Gastrocnemius medialis (tissue), 4 donors: ENCODE data around the gene PDE4D. TPM values are rescaled to one million over a fixed set of nuclear protein-coding genes. Genes with fewer than 3 reads are reported as not detected.

Experiments used
- ATAC-seq, 2 donors: fragments of 150-250 bp; one replicate each; pipeline ENCODE4 v1.9.1; 2016
- DNase-seq, 2 donors: peaks; one replicate each; pipeline ENCODE4 v3.0.0-alpha.2; 2019
- H3K27ac ChIP-seq, 4 donors: fragments of 200-600 bp; sonication (generic); 1 replicate in 1 of 4; 2 replicates in 3 of 4; pipeline ENCODE4 v1.5.1; 2016 to 2018; ENCODE audit warnings: mild to moderate bottlenecking in 2 of 4, moderate library complexity in 1 of 4
- H3K27me3 ChIP-seq, 3 donors: fragments of 200-600 bp; sonication (generic) in 2 of 3; 1 replicate in 1 of 3; 2 replicates in 2 of 3; pipeline versions ENCODE4 v1.5.1 to v1.6.0; 2016 to 2019; ENCODE audit warnings: mild to moderate bottlenecking in 1 of 3, moderate library complexity in 1 of 3
- H3K36me3 ChIP-seq, 2 donors: fragments of 200-600 bp; sonication (generic) in 1 of 2; one replicate each; pipeline ENCODE4 v1.5.1; 2017 to 2018
- H3K4me1 ChIP-seq, 2 donors: fragments of 200-600 bp; sonication (generic) in 1 of 2; one replicate each; pipeline ENCODE4 v1.5.1; 2016 to 2017; ENCODE audit warnings: mild to moderate bottlenecking in 2 of 2
- H3K4me3 ChIP-seq, 4 donors: fragments of 200-600 bp; sonication (generic) in 3 of 4; 1 replicate in 1 of 4; 2 replicates in 3 of 4; pipeline ENCODE4 v1.5.1; 2016 to 2019; ENCODE audit warnings: mild to moderate bottlenecking in 2 of 4
- H3K9me3 ChIP-seq, 3 donors: fragments of 200-600 bp; sonication (generic) in 2 of 3; 1 replicate in 1 of 3; 2 replicates in 2 of 3; pipeline ENCODE4 v1.5.1; 2016 to 2019
- POLR2A ChIP-seq, 2 donors: fragments of 450-650 bp; IDR thresholded peaks; one replicate each; pipeline ENCODE4 v1.6.1; 2017; ENCODE audit warnings: antibody characterized with exemption in 2 of 2, mild to moderate bottlenecking in 2 of 2, moderate library complexity in 2 of 2
- in situ Hi-C, 4 donors: fragments of 200-750 bp; cut with MboI; loops; one replicate each; pipeline versions ENCODE4 v1.15.0 to v1.8.0; 2017; ENCODE audit warnings: low sequenced_read_pairs in 4 of 4
- intact Hi-C: fragments of 100-400 bp; cut with DNase I; formaldehyde crosslinking; loops from one replicate; pipeline ENCODE4 v1.15.1; 2023; ENCODE audit warnings: low total_unique reads
- total RNA-seq, 4 donors: library from RNA; depleted of rRNA; stranded (reverse); fragments of >200 nt; gene quantifications; one replicate each; pipeline versions ENCODE4 v1.1.0 to v1.2.3, GENCODE V29; 2016
- TF ChIP-seq, protein P1 (sequence below), 5 experiments: fragments of 450-650 bp in 3 of 5; fragments of 200-600 bp in 2 of 5; sonication (generic) in 2 of 5; IDR thresholded peaks in 4 of 5; conservative IDR thresholded peaks in 1 of 5; 1 replicate in 4 of 5; 2 replicates in 1 of 5; pipeline ENCODE4 v1.5.1; 2016 to 2019; ENCODE audit warnings: antibody characterized with exemption in 5 of 5, mild to moderate bottlenecking in 3 of 5, moderate library complexity in 3 of 5

The PDE4D gene
- total RNA-seq, 4 donors from 2014 or later, result 133 to 223 (median 185) TPM

DNA sequence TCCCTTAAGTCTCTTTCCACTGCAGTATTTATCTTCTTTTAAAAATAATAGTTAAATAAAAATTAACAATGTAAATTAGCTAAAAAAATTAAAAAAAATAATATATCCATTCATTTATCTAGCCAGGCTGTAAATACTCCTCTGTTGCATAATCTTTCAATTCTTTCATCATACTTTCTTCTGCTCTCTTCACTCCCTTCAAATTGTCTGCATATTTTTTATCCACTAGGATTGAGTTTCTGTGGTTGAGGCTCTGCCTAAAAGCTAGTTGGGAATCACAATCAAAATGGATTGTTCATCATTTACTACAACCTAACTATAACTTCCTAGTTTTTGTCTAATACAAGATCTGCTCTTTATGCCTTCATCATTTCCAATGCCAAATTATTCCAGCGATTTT, 182.2 kb downstream of the PDE4D start:
- Histone ChIP-seq H3K27me3 (no peaks in the 10 kb centered on the region), H3K36me3 (no peaks in the 10 kb centered on the region), H3K9me3 (no peaks in the 10 kb centered on the region), H3K27ac (no peak overlapping the region), H3K4me3 (no peak overlapping the region), H3K4me1 (no peaks in the 10 kb centered on the region)
- TF ChIP-seq, protein P1, sequence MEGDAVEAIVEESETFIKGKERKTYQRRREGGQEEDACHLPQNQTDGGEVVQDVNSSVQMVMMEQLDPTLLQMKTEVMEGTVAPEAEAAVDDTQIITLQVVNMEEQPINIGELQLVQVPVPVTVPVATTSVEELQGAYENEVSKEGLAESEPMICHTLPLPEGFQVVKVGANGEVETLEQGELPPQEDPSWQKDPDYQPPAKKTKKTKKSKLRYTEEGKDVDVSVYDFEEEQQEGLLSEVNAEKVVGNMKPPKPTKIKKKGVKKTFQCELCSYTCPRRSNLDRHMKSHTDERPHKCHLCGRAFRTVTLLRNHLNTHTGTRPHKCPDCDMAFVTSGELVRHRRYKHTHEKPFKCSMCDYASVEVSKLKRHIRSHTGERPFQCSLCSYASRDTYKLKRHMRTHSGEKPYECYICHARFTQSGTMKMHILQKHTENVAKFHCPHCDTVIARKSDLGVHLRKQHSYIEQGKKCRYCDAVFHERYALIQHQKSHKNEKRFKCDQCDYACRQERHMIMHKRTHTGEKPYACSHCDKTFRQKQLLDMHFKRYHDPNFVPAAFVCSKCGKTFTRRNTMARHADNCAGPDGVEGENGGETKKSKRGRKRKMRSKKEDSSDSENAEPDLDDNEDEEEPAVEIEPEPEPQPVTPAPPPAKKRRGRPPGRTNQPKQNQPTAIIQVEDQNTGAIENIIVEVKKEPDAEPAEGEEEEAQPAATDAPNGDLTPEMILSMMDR (IDR thresholded peaks at IDR 0.05 in 4 of 5, conservative IDR thresholded peaks at IDR 0.05 in 1 of 5), result no peak
- TF ChIP-seq POLR2A (IDR thresholded peaks at IDR 0.05), result no peak
- intact Hi-C loops, result no loop called here
- DNase-seq (no peak), ATAC-seq (no peak)
- in situ Hi-C loops, result no loop called here

DNA sequence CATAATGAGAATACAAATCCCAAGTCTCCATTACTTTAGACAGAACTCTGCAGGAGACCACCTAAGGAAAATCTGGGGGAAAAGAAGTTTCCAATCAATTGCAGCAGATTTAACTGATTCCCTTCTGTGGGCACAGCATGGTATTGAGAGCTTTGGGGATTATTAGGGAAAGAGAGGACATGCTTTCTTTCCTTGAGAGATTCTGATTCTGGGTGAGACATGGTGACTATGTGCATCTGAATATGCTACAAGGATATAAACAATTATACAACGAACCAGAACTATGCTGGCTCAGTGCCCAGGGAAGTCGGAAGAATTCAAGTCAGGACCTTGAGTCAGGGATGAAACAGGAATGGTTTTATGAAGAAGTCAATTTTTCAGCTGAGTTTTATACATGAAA, 183.7 kb downstream of the PDE4D start:
- H3K36me3 ChIP-seq, result no peaks in the 10 kb centered on the region
- H3K27me3 ChIP-seq, result no peaks in the 10 kb centered on the region
- ATAC-seq, result no peak
- no peaks in the 10 kb centered on the region for H3K9me3 ChIP-seq
- H3K27ac ChIP-seq, result no peak overlapping the region
- no peak for TF ChIP-seq POLR2A (IDR thresholded peaks at IDR 0.05)
- TF ChIP-seq, protein P1 (IDR thresholded peaks at IDR 0.05 in 4 of 5, conservative IDR thresholded peaks at IDR 0.05 in 1 of 5), result no peak
- in situ Hi-C loops, result no loop called here
- intact Hi-C loops, result no loop called here
- no peak for DNase-seq
- H3K4me1 ChIP-seq, result no peaks in the 10 kb centered on the region
- H3K4me3 ChIP-seq, result no peak overlapping the region

DNA sequence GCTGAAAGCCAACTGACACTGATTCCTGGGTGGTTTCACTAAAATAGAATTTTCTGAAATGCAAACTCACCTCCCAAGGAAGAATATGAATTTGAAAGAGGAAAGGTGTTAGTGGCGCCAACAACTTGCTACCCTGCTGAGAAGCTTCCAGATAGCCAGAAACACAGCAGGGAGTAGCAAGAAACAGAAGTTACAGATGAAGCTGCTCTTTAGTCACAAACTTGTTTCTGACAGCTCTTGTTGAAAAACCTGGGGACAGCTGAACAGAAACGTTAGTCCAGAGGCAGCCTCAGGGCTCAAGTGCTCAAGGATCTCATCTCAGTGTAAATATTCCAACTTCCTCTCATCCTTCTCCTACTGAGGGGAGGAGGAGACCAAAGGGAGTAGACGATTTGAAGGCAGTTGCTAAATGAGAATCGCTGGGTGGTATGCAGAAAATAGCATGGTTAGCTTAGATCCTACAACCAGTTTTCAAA, 184.1 kb downstream of the PDE4D start:
- Histone ChIP-seq H3K27ac (no peak overlapping the region), H3K4me1 (no peaks in the 10 kb centered on the region), H3K9me3 (no peaks in the 10 kb centered on the region), H3K4me3 (no peak overlapping the region), H3K36me3 (no peaks in the 10 kb centered on the region), H3K27me3 (no peaks in the 10 kb centered on the region)
- intact Hi-C loops (no loop called here), in situ Hi-C loops (no loop called here)
- ATAC-seq (no peak), DNase-seq (no peak)
- TF ChIP-seq POLR2A (IDR thresholded peaks at IDR 0.05), result no peak
- TF ChIP-seq, protein P1 (IDR thresholded peaks at IDR 0.05 in 4 of 5, conservative IDR thresholded peaks at IDR 0.05 in 1 of 5), result no peak

DNA sequence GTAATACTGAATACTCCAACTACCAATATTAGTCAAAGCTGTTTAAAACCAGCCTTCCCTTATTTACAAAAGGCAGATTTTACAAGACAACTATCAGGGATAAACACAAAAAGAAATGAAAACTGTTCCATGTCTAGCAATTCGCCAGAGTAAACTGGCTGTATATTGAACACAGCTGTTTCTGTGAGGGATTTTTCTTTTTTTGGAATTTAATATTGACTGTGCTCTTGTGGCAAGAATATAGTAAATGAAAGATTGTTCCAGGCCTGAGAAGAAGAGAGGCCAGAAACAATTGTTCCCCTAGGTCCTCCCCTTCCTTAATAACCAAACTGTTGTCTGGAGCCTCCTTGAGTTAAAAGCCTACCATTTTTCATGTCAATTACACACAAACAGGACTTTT, 188.6 kb downstream of the PDE4D start:
- Histone ChIP-seq H3K36me3 (no peaks in the 10 kb centered on the region), H3K9me3 (no peaks in the 10 kb centered on the region), H3K4me1 (no peaks in the 10 kb centered on the region), H3K27ac (no peak overlapping the region), H3K4me3 (no peak overlapping the region), H3K27me3 (no peaks in the 10 kb centered on the region)
- intact Hi-C loops (no loop called here), in situ Hi-C loops (no loop called here)
- DNase-seq (no peak), ATAC-seq (no peak)
- TF ChIP-seq, protein P1 (IDR thresholded peaks at IDR 0.05 in 4 of 5, conservative IDR thresholded peaks at IDR 0.05 in 1 of 5), result no peak
- TF ChIP-seq POLR2A (IDR thresholded peaks at IDR 0.05), result no peak

DNA sequence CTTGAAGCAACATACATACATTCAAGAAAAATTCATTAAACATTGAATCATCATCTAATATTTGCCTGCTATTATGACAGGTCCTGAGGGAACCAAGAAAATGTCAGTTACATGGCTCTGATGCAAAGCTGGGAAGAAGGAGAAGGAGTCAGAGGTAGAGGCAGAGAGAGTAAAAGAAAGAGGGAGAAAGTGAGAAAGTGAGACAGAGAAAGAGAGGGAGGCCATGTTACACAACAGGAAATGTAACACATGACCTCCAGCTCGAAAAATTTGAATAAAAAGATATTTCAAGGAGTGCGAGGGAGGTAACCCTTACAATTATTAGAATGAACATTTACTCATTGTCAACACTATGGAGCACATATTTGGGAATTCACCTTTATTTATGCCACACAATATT, 189.7 kb downstream of the PDE4D start:
- Histone ChIP-seq H3K36me3 (no peaks in the 10 kb centered on the region), H3K9me3 (no peaks in the 10 kb centered on the region), H3K4me3 (no peak overlapping the region), H3K27ac (no peak overlapping the region), H3K4me1 (no peaks in the 10 kb centered on the region), H3K27me3 (no peaks in the 10 kb centered on the region)
- ATAC-seq (no peak), DNase-seq (no peak)
- in situ Hi-C loops (no loop called here), intact Hi-C loops (no loop called here)
- TF ChIP-seq POLR2A (IDR thresholded peaks at IDR 0.05), result no peak
- TF ChIP-seq, protein P1 (IDR thresholded peaks at IDR 0.05 in 4 of 5, conservative IDR thresholded peaks at IDR 0.05 in 1 of 5), result no peak
